SJCRH30 (cell line): ENCODE results near the gene DCUN1D2. TPM values are rescaled to one million over a fixed set of nuclear protein-coding genes. Genes with fewer than 3 reads are reported as not detected.

ENCODE experiments used
- total RNA-seq: library from RNA; depleted of rRNA; stranded (reverse); fragments of >200 nt; shearing (Covaris generic); gene quantifications from 2 replicates; pipeline ENCODE4 v1.2.3, GENCODE V29; 2014; rRNA removed

Gene DCUN1D2
- total RNA-seq, 1 experiment from 2014 or later = 25.9 TPM

Other genes starting within 250 kb of the DCUN1D2 start
- gene LAMP1, start 193.5 kb downstream of the DCUN1D2 start, total RNA-seq = 62.1 and 62.6 TPM in 2 replicates
- gene GRTP1, start 126.6 kb downstream of the DCUN1D2 start, total RNA-seq = 0.89 and 1.2 TPM in 2 replicates
- 1.9 and 2.2 TPM in 2 replicates for gene ADPRHL1, start 37.2 kb downstream of the DCUN1D2 start, total RNA-seq
- gene TFDP1, start 94.0 kb upstream of the DCUN1D2 start, total RNA-seq = 113 and 127 TPM in 2 replicates
- gene ATP4B, start 167.5 kb upstream of the DCUN1D2 start, total RNA-seq = not detected in 2 replicates
- not detected in 2 replicates for gene GRK1, start 176.5 kb upstream of the DCUN1D2 start, total RNA-seq